Cardiac muscle cell (in vitro differentiated cells and primary cell): ENCODE results near the gene RPL31. TPM values are rescaled to one million over a fixed set of nuclear protein-coding genes. Genes with fewer than 3 reads are reported as not detected.
"Not testable (repeated sequence)": the region's sequence is repeated elsewhere in the genome, so short reads cannot be mapped to it uniquely, and the experiment has no call there.

ENCODE experiments used
- DNase-seq, 2 donors: peaks; one replicate each; pipeline versions ENCODE4 v3.0.0 to v3.0.0-alpha.2; 2010 to 2017; ENCODE audit warnings: low read depth in 1 of 2, low spot score in 1 of 2
- H3K27ac ChIP-seq: fragments of 200-600 bp; sonication (generic); 2 replicates; pipeline ENCODE4 v1.5.1; 2016
- H3K27me3 ChIP-seq: fragments of 200-600 bp; sonication (generic); 2 replicates; pipeline ENCODE4 v1.6.0; 2016; ENCODE audit warnings: control low read depth
- H3K36me3 ChIP-seq: fragments of 200-600 bp; sonication (generic); 2 replicates; pipeline ENCODE4 v1.5.1; 2016; ENCODE audit warnings: control low read depth
- H3K4me1 ChIP-seq: fragments of 200-600 bp; sonication (generic); 2 replicates; pipeline ENCODE4 v1.8.1; 2017; ENCODE audit warnings: low read depth, mild to moderate bottlenecking, mixed run types
- H3K4me3 ChIP-seq: fragments of 200-600 bp; sonication (generic); 2 replicates; pipeline ENCODE4 v1.5.1; 2016; ENCODE audit warnings: mild to moderate bottlenecking
- H3K9me3 ChIP-seq: fragments of 200-600 bp; sonication (generic); 2 replicates; pipeline ENCODE4 v1.5.1; 2017; ENCODE audit warnings: low read depth, mild to moderate bottlenecking, control low read depth
- CTCF ChIP-seq: IDR thresholded peaks from 2 replicates; pipeline ENCODE4 v1.5.1; 2012; ENCODE audit warnings: low read depth, mild to moderate bottlenecking, low read length
- polyA plus RNA-seq: library from polyadenylated mRNA; unstranded; fragments of >200 nt; fragmentation: Nextera tagmentation; extraction: Ambion mirVana; gene quantifications from 2 replicates; pipeline ENCODE4 v1.2.1, GENCODE V29; 2016
- total RNA-seq: library from RNA; depleted of rRNA; stranded (reverse); fragments of >200 nt; gene quantifications from 2 replicates; pipeline ENCODE4 v1.2.3, GENCODE V29; 2016

Gene RPL31
- total and polyA plus RNA-seq, 2 experiments from 2014 or later: 458 to 1,385 TPM

DNA sequence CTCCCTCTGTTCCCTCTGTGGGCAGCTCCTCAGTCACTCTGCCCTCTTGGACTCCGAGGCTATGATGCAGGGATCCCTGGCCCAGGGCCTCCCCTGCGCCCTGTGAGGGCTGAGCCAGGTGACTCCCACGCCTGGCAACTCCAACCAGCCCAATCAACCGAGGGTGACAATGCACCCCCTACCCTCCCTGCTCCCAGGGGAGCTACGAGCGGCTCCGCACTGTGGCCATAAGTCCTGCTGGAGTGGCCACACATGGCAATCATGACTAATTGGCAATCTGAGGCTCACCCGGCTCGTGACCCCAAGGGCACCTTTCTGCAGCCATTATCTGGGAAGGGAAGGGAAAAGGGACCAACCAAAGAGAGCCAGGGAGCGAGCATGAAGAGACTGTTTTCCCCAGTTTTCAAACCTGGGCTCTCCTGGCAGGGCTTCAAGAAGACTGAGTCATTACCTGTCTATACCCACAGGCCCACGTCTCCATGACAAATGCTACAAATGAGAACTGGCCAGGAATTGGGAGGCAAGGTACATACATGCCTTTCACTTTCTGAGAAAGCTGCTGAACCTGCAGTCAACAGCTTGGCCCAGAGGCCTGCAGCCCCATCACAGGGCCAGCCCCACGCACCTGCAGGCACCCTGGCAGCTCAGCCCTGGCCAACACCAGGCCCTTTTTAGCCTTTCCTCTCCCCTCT lies 45.1 kb downstream of the RPL31 start:
- no peak overlapping the region for H3K4me3 ChIP-seq
- H3K27ac ChIP-seq: no peak overlapping the region
- peaks cover 2% of the 10 kb centered on the region for H3K4me1 ChIP-seq
- no peaks in the 10 kb centered on the region for H3K9me3 ChIP-seq
- TF ChIP-seq CTCF: no peak
- DNase-seq: peak in 1 of 2 donors; percentile 29
- H3K36me3 ChIP-seq: peaks cover 7% of the 10 kb centered on the region
- H3K27me3 ChIP-seq: no peaks in the 10 kb centered on the region

- H3K4me3 ChIP-seq: no peak overlapping the region
- DNase-seq: peak in 1 of 2 donors; percentile 58
- H3K9me3 ChIP-seq: no peaks in the 10 kb centered on the region
- H3K27me3 ChIP-seq: no peaks in the 10 kb centered on the region
- no peaks in the 10 kb centered on the region for H3K4me1 ChIP-seq
- H3K36me3 ChIP-seq: peaks cover 7% of the 10 kb centered on the region
- H3K27ac ChIP-seq: no peak overlapping the region
- TF ChIP-seq CTCF: no peak
Measured at GRCh38 chr2:101047774-101048173, 45.7 kb downstream of the RPL31 start.

DNA sequence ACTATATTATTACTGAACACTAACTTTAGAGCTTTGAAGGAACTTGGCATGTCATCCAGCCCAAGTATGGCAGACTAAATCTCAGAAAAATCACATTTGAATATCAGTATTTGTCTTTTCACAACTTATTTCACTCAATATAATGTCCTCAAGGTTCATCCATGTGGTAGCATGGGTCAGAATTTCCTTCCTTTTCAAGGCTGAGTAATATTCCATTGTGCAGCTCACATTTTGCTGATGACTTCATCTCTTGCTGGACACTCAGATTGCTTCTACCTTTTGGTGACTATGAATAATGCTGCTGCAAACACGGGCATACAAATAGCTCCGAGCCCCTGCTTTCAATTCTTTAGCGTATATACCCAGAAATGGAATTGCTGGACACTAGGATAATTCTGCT lies 46.7 kb downstream of the RPL31 start:
- no peaks in the 10 kb centered on the region for H3K9me3 ChIP-seq
- no peaks in the 10 kb centered on the region for H3K4me1 ChIP-seq
- no peak for DNase-seq
- H3K4me3 ChIP-seq: no peak overlapping the region
- H3K27ac ChIP-seq: no peak overlapping the region
- no peaks in the 10 kb centered on the region for H3K27me3 ChIP-seq
- no peak for TF ChIP-seq CTCF
- H3K36me3 ChIP-seq: peaks cover 7% of the 10 kb centered on the region

DNA sequence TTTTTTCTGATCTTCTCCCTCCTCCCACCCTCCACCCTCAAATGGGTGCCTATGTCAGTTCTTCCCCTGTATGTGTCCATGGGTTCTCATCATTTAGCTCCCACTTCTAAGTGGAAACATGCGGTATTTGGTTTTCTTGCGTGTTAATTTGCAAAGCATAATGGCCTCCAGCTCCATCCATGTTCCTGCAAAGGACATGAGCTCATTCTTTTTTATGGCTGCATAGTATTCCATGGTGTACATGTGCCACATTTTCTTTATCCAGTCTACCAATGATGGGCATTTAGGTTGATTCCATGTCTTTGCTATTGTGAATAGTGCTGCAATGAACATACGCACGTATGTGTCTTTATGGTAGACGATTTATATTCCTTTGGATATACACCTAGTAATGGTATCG lies 48.8 kb downstream of the RPL31 start:
- H3K36me3 ChIP-seq, H3K4me3 ChIP-seq, DNase-seq, H3K9me3 ChIP-seq, H3K4me1 ChIP-seq, H3K27me3 ChIP-seq, H3K27ac ChIP-seq: not testable (repeated sequence)

GRCh38 chr2:101052147-101052546 lies 50.1 kb downstream of the RPL31 start:
- Histone ChIP-seq H3K9me3 (no peaks in the 10 kb centered on the region), H3K4me1 (no peaks in the 10 kb centered on the region), H3K27ac (no peak overlapping the region), H3K4me3 (no peak overlapping the region), H3K36me3 (peaks cover 7% of the 10 kb centered on the region), H3K27me3 (no peaks in the 10 kb centered on the region)
- DNase-seq: no peak
- no peak for TF ChIP-seq CTCF

GRCh38 chr2:101053117-101053516 lies 51.0 kb downstream of the RPL31 start:
- H3K9me3 ChIP-seq: no peaks in the 10 kb centered on the region
- no peaks in the 10 kb centered on the region for H3K27me3 ChIP-seq
- H3K36me3 ChIP-seq: peaks cover 7% of the 10 kb centered on the region
- DNase-seq: no peak
- H3K4me1 ChIP-seq: no peaks in the 10 kb centered on the region
- no peak for TF ChIP-seq CTCF
- H3K4me3 ChIP-seq: no peak overlapping the region
- H3K27ac ChIP-seq: no peak overlapping the region

Other genes starting within 250 kb of the RPL31 start
- gene NPAS2, start 182.2 kb upstream of the RPL31 start, total RNA-seq: 0.18 and 0.89 TPM in 2 replicates
- 0.55 and 0.56 TPM in 2 replicates for gene NPAS2, start 182.2 kb upstream of the RPL31 start, polyA plus RNA-seq
- 19.9 and 23.2 TPM in 2 replicates for gene TBC1D8, start 149.1 kb downstream of the RPL31 start, total RNA-seq
- 15.2 and 25.6 TPM in 2 replicates for gene TBC1D8, start 149.1 kb downstream of the RPL31 start, polyA plus RNA-seq